ENCODE measurements around the gene TNFAIP2.
"Not testable (repeated sequence)": the region's sequence is repeated elsewhere in the genome, so short reads cannot be mapped to it uniquely, and the experiment has no call there.

TNFAIP2 gene

DNA sequence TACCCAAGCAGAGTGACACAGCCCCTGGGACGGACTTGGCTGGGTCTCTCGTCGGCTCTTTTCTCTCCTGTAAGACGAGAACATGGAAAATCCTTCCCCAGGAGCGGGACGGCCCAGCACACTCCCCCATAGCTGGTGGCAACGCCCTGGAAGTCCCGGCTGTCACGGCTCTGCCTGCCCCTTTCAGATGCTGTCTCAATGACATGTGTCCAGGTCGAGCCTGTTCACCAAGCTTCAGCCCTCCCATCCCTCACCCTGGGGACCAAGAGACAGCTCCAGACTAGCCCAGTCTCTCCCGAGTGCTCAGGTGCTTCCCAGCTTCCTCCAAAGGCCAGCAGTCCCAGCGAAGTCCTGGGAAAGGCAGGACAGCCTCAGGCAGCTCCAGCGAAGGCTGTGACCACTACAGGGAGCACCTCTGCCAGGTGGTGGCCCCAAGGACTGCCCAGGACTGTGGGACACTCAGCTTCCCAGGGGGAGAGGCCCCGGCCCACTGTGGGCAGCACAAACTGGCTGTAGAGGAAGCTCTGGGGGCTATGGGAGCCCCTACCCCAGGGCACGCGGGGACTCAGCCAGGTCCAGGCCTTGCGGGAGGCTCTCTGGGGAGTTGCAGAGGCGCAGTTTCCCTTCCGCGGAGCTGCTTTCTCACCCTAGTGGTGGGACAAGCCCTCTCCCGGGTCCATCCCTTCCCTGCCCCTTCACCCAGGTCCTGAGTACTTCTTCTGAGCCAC is 33.6 kb downstream of the TNFAIP2 start:
- DNase-seq, result no peak

GRCh38 chr14:103157969-103158368 is 34.7 kb downstream of the TNFAIP2 start:
- no peak for DNase-seq

DNA sequence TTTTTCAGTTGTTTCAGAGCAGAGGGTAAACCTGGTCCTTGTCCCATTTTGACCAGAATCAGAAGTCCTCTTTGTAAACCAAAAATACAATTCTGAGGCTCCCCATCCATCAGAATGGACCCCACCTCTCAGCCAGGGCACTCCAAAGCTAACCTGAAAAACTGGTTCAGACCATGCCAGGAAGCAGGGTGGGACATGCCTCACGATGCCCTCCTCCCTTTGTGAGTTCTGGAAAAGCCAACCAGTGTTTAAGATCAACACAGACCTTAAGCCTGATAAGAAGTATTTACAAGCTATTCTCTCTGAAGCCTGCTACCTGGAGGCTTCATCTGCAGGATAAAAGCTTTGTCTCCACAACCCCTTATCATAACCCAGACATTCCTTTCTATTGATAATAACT is 35.4 kb downstream of the TNFAIP2 start:
- DNase-seq, result no peak

DNA sequence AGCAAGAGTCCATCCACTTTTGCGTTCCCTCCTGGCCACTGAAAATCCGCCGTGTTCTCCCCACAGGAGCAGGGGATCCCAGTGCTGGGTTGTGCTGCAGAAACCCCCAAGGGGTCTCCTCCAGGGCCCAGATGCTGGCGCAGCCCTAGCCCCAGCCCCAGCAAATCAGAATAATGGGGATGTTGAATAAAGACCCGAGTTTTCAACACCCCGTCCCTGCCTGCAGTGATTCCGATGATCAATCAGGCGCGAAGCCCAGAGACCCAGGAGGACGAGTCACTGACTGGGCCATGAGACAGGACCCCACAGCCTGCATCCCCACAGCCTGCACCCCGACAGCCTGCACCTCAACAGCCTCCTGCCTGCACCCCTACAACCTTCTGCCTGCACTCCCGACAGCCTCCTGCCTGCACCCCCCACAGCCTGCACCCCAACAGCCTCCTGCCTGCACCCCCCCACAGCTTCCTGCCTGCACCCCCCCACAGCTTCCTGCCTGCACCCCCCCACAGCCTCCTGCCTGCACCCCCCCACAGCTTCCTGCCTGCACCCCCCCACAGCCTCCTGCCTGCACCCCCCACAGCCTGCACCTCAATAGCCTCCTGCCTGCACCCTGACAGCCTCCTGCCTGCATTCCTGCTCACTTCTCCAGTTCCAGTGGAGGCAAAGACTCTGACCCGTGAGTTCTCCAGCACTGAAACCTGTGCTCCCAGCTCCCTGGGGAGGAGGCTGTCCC is 37.2 kb downstream of the TNFAIP2 start:
- no peak for DNase-seq

- DNase-seq, result no peak
Observed at GRCh38 chr14:103161054-103161397, 37.8 kb downstream of the TNFAIP2 start.

DNA sequence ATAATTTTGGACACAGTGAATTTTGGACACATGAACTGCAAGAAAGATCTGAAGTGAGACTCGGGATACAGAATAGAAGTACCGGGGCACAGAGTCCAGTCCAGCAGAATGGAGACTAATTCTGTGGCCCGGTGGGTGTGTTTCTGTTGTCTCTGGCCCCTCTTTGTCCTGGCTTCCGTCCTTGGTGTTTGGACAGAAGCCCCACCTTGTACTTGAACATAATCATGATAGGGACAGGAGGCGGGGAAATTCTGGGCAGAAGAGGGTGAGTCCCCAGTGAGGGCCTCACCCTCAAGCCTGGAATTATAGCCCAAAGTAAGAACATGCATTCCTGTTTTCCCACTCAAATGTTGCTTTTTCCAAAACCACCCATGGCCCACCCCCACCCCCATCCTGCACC is 39.9 kb downstream of the TNFAIP2 start:
- no peak for DNase-seq

GRCh38 chr14:103164006-103164405 is 40.7 kb downstream of the TNFAIP2 start:
- DNase-seq, result no peak

DNA sequence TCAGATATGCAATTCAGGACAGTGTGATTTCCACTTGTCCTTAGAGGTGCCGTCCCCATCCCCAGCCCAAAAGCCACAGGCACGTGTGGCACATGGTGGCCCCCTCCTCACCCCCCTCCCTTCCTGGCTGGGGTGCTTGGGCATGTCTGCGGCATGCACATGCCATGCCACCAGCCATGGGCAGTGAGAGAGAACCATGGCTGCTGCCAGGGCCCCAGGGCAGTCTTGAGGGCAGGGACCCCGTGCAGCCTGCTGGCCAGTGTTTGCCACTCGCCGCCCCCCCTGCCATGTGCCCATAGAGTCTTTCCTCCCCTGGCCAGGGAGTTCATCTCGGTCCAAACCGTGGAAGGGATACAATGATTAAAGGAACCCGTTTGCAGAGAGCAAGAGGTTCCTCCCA is 41.5 kb downstream of the TNFAIP2 start:
- DNase-seq, result no peak

- DNase-seq, result no peak
Observed at GRCh38 chr14:103165323-103165722, 42.1 kb downstream of the TNFAIP2 start.

- no peak for DNase-seq
Observed at GRCh38 chr14:103169954-103170353, 46.7 kb downstream of the TNFAIP2 start.

- DNase-seq, result not testable (repeated sequence)
Observed at GRCh38 chr14:103171206-103171605, 47.9 kb downstream of the TNFAIP2 start.

DNA sequence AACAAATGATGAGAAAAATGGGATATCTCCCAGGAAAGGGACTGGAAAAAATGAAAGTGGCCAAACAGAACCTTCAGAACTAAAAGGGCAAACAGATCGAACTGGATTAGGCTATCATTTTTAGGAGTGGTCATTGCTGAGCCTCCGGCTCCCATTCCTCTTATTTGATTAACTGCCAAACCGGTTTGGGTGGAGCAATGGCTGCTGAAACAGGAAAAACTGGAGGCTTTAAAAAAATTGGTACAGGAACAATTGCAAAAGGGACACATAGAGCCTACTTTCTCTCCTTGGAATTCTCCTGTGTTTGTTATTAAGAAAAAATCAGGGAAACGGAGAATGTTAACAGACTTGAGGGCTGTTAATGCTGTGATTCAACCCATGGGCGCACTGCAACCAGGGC is 49.7 kb downstream of the TNFAIP2 start:
- no peak for DNase-seq

DNA sequence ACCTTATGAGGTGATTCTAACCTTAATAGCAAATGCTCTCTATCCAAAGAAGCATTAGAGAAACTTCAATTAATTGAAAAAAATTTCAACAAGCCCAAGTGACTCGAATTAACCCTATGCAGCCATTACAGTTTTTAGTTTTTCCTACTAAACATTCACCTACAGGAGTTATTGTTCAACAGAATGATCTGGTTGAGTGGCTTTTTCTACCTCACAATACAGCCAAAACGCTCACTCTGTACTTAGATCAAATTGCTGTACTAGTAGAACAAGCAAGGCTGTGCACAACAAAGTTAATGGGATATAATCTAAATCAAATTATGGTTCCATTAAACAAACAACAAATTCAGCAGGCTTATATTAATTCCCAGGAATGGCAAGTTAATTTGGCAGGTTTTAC is 50.6 kb downstream of the TNFAIP2 start:
- DNase-seq, result not testable (repeated sequence)

DNA sequence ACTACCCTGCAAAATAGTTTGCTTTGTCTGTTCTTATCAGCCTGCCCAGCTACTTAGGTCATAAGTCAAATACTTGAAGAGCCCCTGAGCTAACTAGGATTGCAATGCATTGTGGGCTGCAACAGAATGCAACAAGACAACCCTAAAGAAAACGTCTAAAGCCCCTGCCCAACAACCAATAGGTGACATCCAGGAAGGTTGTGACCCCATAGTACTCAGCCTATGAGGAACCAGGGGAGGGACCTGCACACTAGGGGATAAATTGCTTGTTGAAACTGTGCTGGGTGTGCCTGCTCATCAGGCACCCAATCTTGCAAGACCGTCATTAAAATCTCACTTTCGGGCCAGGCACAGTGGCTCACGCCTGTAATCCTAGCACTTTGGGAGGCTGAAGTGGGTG is 52.9 kb downstream of the TNFAIP2 start:
- DNase-seq, result not testable (repeated sequence)

DNA sequence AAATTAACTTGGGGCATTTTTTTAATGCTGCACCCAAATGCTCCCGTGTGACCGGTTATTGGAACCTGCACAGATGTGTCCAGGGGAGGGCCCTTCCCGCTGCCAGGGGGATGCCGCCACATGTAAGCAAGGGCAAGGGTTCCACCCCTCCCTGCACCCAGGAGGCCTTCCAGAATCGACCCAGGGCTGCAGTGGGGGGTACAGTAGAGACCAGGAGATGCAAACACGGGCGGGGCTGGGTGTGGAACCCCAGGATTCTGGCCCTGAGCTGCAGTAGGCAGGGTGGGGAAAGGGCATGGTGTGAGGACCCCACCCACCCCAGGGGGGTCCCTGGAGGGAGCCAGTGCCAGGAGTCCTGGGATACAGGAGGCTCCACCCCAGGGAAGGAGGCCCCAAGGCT is 54.1 kb downstream of the TNFAIP2 start:
- no peak for DNase-seq

- no peak for DNase-seq
Observed at GRCh38 chr14:103178521-103178920, 55.3 kb downstream of the TNFAIP2 start.

GRCh38 chr14:103179094-103179493 is 55.8 kb downstream of the TNFAIP2 start:
- no peak for DNase-seq

DNA sequence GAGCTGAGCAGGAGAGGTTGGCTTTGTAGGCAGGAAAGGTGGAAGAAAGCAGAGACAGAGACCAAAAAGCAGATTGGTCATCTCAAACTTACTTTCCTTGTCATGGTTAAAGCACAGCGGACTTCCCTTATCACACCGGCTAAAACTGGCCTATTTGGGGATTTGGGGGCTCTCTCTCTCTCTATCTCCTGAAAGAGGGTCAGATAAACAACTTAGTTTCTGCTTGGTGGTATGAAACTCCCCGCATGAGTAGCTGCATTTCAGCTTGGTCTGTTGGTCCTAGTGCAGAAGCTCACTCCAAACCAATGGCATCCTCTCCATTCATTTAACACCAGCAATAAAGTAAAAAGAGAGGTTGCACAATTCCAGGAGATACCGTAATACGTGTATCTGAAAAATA is 57.1 kb downstream of the TNFAIP2 start:
- no peak for DNase-seq

DNA sequence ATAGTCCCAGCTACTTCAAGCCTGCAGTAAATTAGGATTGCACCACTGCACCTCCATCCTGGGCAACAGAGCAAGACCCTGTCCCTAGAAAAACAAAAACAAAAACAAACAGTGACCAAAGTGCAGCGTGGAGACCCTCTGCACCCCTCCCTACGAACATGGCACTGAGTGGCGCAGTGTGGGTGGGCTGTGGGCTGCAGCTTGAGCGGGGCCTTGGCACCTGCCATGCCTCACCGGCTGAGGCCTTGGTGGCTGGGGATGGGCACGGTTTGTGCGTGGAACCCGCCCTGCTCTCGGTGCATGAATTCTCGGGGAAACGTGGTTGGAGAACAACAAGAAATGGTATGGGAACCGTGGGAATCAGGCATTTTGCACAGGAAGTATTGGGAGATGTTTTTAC is 60.8 kb downstream of the TNFAIP2 start:
- no peak for DNase-seq

- DNase-seq, result no peak
Observed at GRCh38 chr14:103185051-103186029, 62.1 kb downstream of the TNFAIP2 start.

- no peak for DNase-seq
Observed at GRCh38 chr14:103186241-103186822, 63.1 kb downstream of the TNFAIP2 start.

Data from effector CD8-positive, alpha-beta T cell (primary cell).